ENCODE data around the gene TRMT11.
"Not testable (repeated sequence)": the region's sequence is repeated elsewhere in the genome, so short reads cannot be mapped to it uniquely, and the experiment has no call there.

Gene TRMT11

DNA sequence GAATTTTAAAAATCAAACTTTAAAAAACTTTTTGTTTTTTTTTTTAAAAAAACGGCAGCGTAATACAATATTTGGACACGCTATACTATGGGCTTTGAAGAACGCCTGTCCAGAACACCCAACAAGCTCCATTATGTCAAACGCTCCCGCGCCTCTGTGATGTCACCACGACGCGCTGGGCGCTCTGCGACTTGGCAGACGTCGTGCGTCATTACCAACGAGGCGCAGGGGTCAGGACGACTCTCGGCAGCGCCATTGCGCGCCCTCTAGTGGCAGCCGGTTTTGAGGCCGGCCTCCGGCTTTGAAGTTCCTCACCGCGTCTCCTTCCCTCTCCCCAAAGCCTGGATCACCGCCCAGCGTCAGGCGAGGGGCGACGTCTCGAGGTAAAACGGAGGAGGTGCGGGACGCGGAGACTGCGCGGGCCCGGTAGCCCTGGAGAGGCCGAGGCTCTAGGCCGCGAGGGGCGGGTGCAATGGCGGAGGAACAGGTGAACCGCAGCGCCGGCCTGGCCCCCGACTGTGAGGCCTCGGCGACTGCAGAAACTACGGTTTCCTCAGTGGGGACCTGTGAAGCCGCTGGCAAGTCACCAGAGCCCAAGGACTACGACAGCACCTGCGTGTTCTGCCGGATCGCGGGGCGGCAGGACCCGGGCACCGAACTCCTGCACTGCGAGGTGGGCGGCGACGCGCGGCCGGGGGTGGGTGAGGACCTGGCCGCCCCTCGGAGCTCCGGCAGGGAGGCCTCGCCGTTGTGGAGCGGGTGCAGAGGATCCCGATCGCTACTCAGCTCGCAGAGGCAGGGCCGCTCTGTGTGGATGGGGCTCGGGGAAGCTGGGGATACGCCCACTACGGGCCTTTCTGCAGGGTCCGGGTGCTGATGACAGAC, 29.6 kb upstream of the TRMT11 start, which contains the start of gene HINT3:
TSS of gene HINT3 (plus strand) at position 265 of the 885 bp plus-strand sequence. CDS start at position 473, 208 bp downstream.
- DNase-seq = peak; percentile 97

GRCh38 chr6:125957391-125957693, 29.0 kb upstream of the TRMT11 start:
- DNase-seq = no peak

GRCh38 chr6:125957845-125958244, 28.5 kb upstream of the TRMT11 start:
- no peak for DNase-seq

GRCh38 chr6:125959041-125959440, 27.3 kb upstream of the TRMT11 start:
- DNase-seq = no peak

- no peak for DNase-seq
Observed at GRCh38 chr6:125961117-125961516, 25.2 kb upstream of the TRMT11 start.

- no peak for DNase-seq
Observed at GRCh38 chr6:125962900-125963497, 23.3 kb upstream of the TRMT11 start.

GRCh38 chr6:125963817-125964216, 22.5 kb upstream of the TRMT11 start:
- DNase-seq = no peak

GRCh38 chr6:125966569-125966968, 19.8 kb upstream of the TRMT11 start:
- no peak for DNase-seq

- DNase-seq = no peak
Observed at GRCh38 chr6:125968493-125968892, 17.8 kb upstream of the TRMT11 start.

GRCh38 chr6:125970760-125971159, 15.6 kb upstream of the TRMT11 start:
- DNase-seq = no peak

- not testable (repeated sequence) for DNase-seq
Observed at GRCh38 chr6:125972478-125972877, 13.9 kb upstream of the TRMT11 start.

DNA sequence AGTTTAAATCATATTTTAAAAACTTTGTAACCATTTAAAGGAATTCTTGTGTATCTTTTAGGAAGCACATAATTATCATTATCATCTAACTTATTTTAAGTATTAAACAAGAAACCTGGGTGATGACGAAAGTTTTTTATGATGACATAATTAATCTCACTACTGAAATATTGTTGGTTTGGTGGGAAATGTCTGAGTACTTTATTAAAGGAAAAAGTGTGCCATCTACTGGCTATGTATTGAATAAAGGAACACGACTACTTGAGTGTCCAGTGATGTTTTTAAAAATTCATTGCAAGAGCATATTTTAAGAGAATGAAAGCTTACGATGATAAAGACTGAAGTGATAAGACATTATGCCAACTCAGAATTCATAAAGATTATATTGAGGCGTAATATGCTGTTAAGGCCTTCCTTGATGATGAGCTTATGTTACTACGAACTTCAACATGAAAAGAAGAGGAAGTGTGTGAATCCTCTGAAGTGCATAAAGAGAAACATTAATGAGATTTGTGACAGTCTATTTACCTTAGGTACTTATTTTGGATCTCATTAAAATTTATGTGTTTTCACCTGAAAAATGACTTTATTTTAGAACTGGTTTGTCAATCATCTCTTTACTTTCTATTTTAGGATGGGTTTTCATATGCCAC, 12.0 kb upstream of the TRMT11 start:
- peak; percentile 30 for DNase-seq

DNA sequence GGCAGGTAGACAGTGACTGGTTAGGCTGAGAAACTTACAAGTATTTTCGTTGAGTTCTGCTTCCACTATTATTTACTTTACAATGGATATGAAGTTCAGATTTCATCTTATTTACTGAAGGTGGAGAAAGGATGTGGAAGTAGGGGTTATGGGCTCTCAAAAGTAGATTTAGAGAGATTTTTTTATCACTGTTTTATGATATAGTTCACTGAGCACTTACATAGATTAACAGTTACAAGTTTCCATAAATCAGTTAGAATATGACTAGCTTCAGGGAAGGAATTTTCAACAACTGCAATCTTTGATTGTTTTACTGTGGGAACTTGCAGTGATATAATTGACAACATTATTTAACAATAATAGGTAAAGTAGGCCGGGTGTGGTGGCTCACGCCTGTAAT, 7.2 kb upstream of the TRMT11 start:
- DNase-seq = no peak

DNA sequence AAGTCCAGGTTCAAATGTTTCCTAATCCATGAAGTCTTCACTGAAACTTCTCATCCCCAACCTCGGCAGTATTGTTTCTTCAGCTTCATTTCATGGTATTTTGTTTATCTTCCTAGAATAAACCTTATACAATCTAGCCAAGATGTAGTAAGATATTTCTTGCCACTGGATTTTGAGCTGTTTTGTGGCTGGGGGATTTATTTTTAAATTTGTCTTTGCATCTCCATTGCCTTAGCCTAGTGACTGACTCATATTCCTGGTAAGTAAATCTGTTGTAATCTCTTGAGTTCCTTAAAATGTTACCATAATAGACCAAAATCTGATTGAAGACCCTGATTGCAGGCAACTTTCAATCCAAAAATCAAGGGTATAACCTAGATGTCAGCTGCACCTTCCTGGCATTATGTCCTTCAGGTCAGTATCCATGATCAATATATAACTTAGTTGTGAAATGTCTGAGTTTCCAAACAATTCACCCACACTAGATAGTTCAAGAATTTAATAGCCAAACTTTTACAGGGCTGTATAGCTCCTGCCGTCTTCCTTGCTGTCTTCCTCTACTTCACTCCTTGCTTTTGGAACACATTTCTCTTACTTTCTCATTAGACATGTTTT, 4.7 kb upstream of the TRMT11 start:
- DNase-seq = no peak

DNA sequence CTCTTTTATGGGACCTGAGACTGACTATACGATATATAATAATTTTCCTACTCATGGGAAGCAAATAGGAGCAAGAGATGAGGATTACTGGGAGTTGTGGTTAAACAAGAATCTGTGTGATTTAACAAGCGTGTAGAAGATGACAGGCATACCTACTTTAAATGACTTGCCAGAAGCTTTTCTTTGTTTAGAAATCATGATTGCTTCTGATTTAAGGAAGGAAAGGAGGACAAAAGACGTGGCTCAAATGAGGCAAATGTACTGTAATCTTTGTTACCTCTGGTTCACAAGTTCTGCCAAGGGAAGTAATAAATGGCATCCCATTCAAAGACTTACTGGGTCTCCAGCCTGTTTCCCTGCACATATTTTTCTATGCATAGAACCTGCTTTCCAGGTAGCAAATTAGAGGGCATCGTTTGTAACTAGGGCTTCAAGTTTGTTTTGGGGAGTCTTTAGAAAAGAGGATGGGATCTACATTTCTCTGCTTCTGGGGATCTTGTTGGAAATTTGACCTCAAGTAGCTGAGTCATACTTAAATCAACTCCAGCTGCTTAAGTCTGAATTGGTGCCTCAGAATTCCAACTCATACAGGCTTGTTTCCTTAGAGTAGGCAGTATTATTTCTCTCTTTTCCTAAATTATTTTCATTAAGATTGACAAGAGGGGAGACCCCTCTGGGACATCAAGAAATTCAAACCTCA, 2.9 kb upstream of the TRMT11 start:
- DNase-seq = no peak

DNA sequence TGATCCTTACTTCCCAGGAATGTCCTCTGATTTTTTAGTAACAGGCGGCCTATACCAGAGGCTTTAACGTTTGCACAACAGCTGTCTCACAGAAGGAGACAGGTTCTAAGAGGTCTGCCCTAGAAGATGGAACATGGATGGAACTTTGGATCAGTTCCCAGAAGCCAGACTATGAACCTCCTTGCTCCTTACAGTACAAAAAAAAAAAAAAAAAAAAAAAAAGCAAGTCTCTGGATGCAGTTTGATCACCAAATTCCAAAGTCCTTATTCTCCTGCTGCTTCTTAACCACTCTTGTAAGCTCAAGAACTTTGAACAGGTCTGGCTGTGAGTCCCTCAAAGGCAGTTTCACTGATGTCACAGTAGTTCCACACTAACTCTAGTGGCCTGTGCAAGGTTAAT, 2.0 kb upstream of the TRMT11 start:
- DNase-seq = no peak

DNA sequence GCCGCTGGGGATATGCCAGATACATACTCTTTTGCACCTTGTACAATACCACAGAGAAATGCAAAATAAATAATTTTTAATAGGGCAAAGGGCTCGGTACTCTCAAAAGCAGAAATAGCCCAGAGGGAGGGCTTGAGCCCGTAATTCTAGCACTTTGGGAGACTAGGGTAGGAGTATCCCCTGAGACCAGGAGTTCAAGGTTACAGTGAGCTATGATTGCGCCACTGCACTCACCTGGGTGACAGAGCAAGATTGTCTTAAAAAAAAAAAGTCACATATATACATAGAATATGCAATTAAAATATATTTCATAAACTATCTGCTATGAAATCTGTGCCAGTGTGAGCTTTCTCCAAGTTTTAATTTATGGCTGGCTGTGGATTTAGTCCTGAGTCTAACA, 818 bp upstream of the TRMT11 start:
- no peak for DNase-seq

- DNase-seq = no peak
Observed at GRCh38 chr6:125985979-125986300, 400 bp upstream of the TRMT11 start.

- no peak for DNase-seq
Observed at GRCh38 chr6:125987026-125987617, 782 bp downstream of the TRMT11 start.

GRCh38 chr6:125988280-125988679, 1.9 kb downstream of the TRMT11 start:
- no peak for DNase-seq

- no peak for DNase-seq
Observed at GRCh38 chr6:125989631-125990030, 3.3 kb downstream of the TRMT11 start.

- DNase-seq = no peak
Observed at GRCh38 chr6:125991653-125992052, 5.3 kb downstream of the TRMT11 start.

Measured in KG1 (cell line).